SK-N-MC (cell line): ENCODE data around the gene DUSP15.

Source experiments
- DNase-seq: peaks from one replicate; pipeline ENCODE4 v3.0.0-alpha.2; 2011; ENCODE audit warnings: low read depth, low spot score
- H3K27ac ChIP-seq: fragments of 200-600 bp; sonication (generic); 2 replicates; pipeline ENCODE4 v1.5.1; 2016; ENCODE audit warnings: mixed run types
- H3K36me3 ChIP-seq: fragments of 200-600 bp; sonication (generic); 2 replicates; pipeline ENCODE4 v1.6.1; 2017; ENCODE audit warnings: antibody characterized with exemption, low read length, mixed read lengths; ENCODE audit not compliant: insufficient read depth
- H3K4me3 ChIP-seq: fragments of 200-600 bp; sonication (generic); 2 replicates; pipeline ENCODE4 v1.5.1; 2016
- H3K9ac ChIP-seq: fragments of 200-600 bp; sonication (generic); 2 replicates; pipeline ENCODE4 v1.8.0; 2017; ENCODE audit warnings: mixed run types, mixed read lengths; ENCODE audit not compliant: insufficient read length
- H3K9me3 ChIP-seq: fragments of 200-600 bp; sonication (generic); 2 replicates; pipeline ENCODE4 v1.6.1; 2017; ENCODE audit warnings: low read depth, mild to moderate bottlenecking, antibody characterized with exemption, low read length, moderate library complexity, mixed read lengths
- EZH2 ChIP-seq: fragments of 200-600 bp; sonication (generic); IDR thresholded peaks from one replicate; pipeline ENCODE4 v1.6.1; 2017; ENCODE audit warnings: antibody characterized with exemption
- FOXP2 ChIP-seq: optimal IDR thresholded peaks from 2 replicates; pipeline ENCODE3; 2011; ENCODE audit warnings: mild to moderate bottlenecking, moderate library complexity; ENCODE audit not compliant: insufficient read depth; ENCODE audit errors: extremely low read length, control extremely low read depth
- POLR2AphosphoS5 ChIP-seq: IDR thresholded peaks from 2 replicates; pipeline ENCODE4 v1.6.1; 2012; ENCODE audit warnings: mild to moderate bottlenecking, low read depth, low read length, borderline replicate concordance

Gene DUSP15

DNA sequence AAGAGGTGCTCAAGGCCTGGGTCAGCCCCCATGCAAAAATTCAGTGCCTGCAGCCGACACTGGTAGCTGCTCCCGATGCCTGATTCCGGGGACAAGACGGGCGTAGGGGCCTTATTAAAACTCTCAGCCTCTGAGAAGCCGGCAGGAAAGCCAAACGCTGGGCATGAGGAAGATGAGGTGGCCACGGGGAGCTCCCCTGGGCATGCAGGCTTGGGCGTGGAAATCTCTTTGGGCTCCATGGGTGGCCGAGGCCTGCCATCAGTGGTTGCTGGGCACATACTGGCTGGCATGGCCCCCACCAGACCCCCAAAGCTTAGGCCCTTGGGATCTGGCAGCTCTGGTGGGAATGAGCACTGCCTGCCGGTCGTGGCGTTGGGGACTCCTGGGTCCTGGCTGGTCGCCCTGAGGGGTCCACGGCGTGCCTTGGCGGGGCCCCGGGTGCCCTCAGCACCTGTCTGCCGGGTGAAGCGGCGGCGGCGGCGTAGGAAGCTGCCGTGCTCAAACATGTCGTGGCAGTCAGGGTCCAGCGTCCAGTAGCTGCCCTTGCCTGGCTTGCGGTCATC lies 25.5 kb downstream of the DUSP15 start:
- TF ChIP-seq EZH2, result no peak
- TF ChIP-seq POLR2AphosphoS5, result no peak
- no peak for TF ChIP-seq FOXP2
- no peaks in the 10 kb centered on the region for H3K9me3 ChIP-seq
- no peak overlapping the region for H3K27ac ChIP-seq
- no peaks in the 10 kb centered on the region for H3K36me3 ChIP-seq
- no peak overlapping the region for H3K9ac ChIP-seq
- H3K4me3 ChIP-seq, result no peak overlapping the region
- DNase-seq, result no peak

DNA sequence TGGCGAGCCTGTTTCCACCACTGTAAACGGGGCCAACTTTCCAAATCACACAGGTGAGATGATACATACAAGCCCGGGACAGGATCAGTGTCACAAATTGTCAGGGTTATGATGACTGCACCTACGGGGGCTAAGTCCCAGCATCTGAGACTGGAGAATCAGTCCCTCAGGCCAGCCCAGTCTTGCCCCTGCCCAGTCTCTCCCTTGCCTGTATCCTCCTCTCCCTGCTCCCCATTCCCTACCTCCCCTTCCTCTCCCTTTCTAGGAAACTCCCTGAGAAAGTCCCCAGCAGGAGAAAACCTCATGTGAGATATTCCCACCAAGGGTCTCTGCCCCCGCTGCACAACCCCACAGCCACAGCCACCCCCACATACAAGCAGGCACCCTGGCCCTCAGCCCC lies 26.4 kb downstream of the DUSP15 start:
- DNase-seq, result no peak
- TF ChIP-seq EZH2, result no peak
- H3K4me3 ChIP-seq, result no peak overlapping the region
- H3K27ac ChIP-seq, result no peak overlapping the region
- H3K9ac ChIP-seq, result no peak overlapping the region
- no peaks in the 10 kb centered on the region for H3K36me3 ChIP-seq
- no peaks in the 10 kb centered on the region for H3K9me3 ChIP-seq

DNA sequence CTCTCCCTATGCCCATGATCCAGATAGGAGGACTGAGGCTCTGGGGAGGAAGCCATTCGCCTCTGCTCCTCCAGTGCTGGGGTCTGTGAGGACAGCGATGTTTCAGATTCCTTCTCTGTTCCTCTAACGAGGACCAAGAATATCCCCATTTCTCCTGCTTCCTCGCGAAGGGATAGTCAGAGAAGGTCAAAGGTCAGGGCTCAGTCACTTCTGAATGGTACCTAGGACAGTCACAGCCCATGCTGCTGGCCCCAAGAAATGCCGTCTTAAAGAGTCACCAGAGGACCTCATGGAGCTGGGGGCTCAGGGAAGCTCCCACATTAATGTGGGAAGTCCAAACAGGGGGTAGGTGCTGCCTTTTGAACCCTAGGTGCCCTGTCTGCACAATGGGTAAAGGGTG lies 27.0 kb downstream of the DUSP15 start:
- Histone ChIP-seq H3K36me3 (no peaks in the 10 kb centered on the region), H3K9me3 (no peaks in the 10 kb centered on the region), H3K27ac (no peak overlapping the region), H3K4me3 (no peak overlapping the region), H3K9ac (no peak overlapping the region)
- no peak for TF ChIP-seq POLR2AphosphoS5
- no peak for TF ChIP-seq FOXP2
- no peak for TF ChIP-seq EZH2
- DNase-seq, result no peak

DNA sequence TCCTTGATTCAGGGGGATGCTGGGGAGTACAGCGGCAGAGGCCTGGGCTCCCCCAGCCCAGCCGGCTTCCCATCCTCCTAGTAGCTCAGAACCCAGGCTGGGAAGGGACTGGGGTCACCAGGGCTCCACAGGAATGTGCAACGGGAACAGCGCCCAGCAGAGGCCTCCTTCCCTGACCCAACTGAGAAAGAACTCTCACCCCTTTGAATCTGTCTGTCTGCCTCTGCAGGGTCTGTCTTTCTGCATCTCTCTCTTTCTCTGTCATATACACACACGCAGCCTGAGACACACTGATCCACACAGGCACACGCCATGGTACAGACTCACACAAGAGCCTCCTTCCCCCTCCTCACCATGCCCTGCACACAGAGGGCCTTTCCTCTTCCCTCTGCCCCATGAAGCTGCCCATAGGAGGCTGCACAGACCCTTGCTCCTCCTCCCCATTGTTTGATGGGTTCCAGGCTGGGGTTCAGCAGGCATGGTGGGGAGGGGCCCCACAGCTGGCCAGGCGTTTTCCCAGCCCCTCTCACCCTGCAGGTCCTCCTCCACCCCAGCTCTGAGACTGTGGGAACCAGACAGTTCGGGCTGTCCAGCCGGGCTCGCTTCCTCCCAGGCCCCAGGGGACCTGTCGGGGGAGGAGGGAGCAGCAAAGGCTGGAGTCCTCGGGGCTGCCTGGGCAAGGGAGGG lies 27.7 kb downstream of the DUSP15 start:
- no peaks in the 10 kb centered on the region for H3K9me3 ChIP-seq
- no peak overlapping the region for H3K27ac ChIP-seq
- H3K4me3 ChIP-seq, result no peak overlapping the region
- no peak for DNase-seq
- H3K36me3 ChIP-seq, result no peaks in the 10 kb centered on the region
- TF ChIP-seq POLR2AphosphoS5, result no peak
- no peak for TF ChIP-seq EZH2
- no peak for TF ChIP-seq FOXP2
- no peak overlapping the region for H3K9ac ChIP-seq

GRCh38 chr20:31841928-31842327 lies 28.4 kb downstream of the DUSP15 start:
- DNase-seq, result no peak
- TF ChIP-seq EZH2 (no peak), POLR2AphosphoS5 (no peak), FOXP2 (no peak)
- Histone ChIP-seq H3K4me3 (no peak overlapping the region), H3K27ac (no peak overlapping the region), H3K9me3 (no peaks in the 10 kb centered on the region), H3K36me3 (no peaks in the 10 kb centered on the region), H3K9ac (no peak overlapping the region)

GRCh38 chr20:31840906-31841816 lies 29.2 kb downstream of the DUSP15 start:
- H3K9ac ChIP-seq, result no peak overlapping the region
- TF ChIP-seq EZH2 (no peak), POLR2AphosphoS5 (no peak), FOXP2 (no peak)
- no peaks in the 10 kb centered on the region for H3K9me3 ChIP-seq
- DNase-seq, result no peak
- no peak overlapping the region for H3K27ac ChIP-seq
- no peak overlapping the region for H3K4me3 ChIP-seq
- no peaks in the 10 kb centered on the region for H3K36me3 ChIP-seq

GRCh38 chr20:31839782-31840487 lies 30.4 kb downstream of the DUSP15 start:
- Histone ChIP-seq H3K4me3 (no peak overlapping the region), H3K36me3 (no peaks in the 10 kb centered on the region), H3K9me3 (no peaks in the 10 kb centered on the region), H3K27ac (no peak overlapping the region), H3K9ac (no peak overlapping the region)
- no peak for DNase-seq
- TF ChIP-seq FOXP2, result no peak

DNA sequence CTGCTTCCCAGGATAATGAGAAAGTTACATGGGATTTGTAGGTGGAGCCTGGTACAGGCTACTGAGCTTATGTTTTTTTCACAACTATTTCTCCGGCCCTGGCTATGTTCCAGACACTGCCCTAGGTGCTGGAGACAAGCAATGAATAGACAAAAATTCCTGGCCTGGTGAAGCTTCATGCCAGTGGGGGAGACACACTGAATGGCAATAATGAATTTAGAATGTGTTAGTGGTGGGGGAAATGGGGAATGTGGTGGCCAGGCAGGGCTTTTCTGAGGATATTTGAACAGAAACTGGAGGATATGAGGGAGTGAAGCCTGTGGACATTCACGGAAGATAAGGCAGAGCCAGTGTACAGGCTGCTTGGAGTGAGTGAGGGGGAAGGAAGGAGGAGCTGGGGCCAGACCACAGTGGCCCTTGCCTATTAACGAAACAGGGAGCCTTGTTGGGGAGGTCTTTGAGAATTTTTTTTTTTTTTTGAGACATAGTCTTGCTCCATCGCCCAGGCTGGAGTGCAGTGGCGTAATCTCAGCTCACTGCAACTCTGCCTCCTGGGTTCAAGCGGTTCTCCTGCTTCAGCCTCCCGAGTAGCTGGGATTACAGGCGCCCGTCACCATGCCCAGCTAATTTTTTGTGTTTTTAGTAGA lies 31.6 kb downstream of the DUSP15 start:
- no peaks in the 10 kb centered on the region for H3K36me3 ChIP-seq
- no peak for DNase-seq

More for the DNA sequence above, 31.6 kb downstream of the DUSP15 start:
- H3K4me3 ChIP-seq, result no peak overlapping the region
- H3K9me3 ChIP-seq, result no peaks in the 10 kb centered on the region
- no peak overlapping the region for H3K27ac ChIP-seq
- no peak overlapping the region for H3K9ac ChIP-seq
- TF ChIP-seq EZH2 (no peak), FOXP2 (no peak), POLR2AphosphoS5 (no peak)
